Neural crest cell (in vitro differentiated cells): Measurements from ENCODE around the gene ELOB. TPM values are rescaled to one million over a fixed set of nuclear protein-coding genes. Genes with fewer than 3 reads are reported as not detected.
"Not testable (repeated sequence)": the region's sequence is repeated elsewhere in the genome, so short reads cannot be mapped to it uniquely, and the experiment has no call there.

Experiments used
- DNase-seq: peaks from one replicate; pipeline ENCODE4 v3.0.0; 2021; ENCODE audit warnings: low read depth, mixed read lengths, low spot score
- H3K27ac Mint-ChIP-seq: one replicate; pipeline ENCODE4 v1.8.0; 2021; ENCODE audit warnings: mild to moderate bottlenecking, mixed read lengths; ENCODE audit not compliant: unreplicated experiment
- H3K27me3 Mint-ChIP-seq: 2 replicates; pipeline ENCODE4 v1.8.0; 2021; ENCODE audit warnings: low read depth, mild to moderate bottlenecking, mixed read lengths
- H3K36me3 Mint-ChIP-seq: 2 replicates; pipeline ENCODE4 v1.8.0; 2021; ENCODE audit warnings: low read depth, mild to moderate bottlenecking, mixed read lengths
- H3K4me1 Mint-ChIP-seq: 2 replicates; pipeline ENCODE4 v1.8.0; 2021; ENCODE audit warnings: mixed read lengths
- H3K4me3 Mint-ChIP-seq: one replicate; pipeline ENCODE4 v1.8.0; 2021; ENCODE audit warnings: mild to moderate bottlenecking, mixed read lengths
- H3K9me3 Mint-ChIP-seq: 2 replicates; pipeline ENCODE4 v1.8.0; 2021; ENCODE audit warnings: mixed read lengths
- total RNA-seq: library from RNA; stranded (reverse); gene quantifications from 2 replicates; pipeline ENCODE4 v1.2.1, GENCODE V29; 2021
- TF ChIP-seq, protein P1 (sequence below): fragments of 200-600 bp; sonication (generic); conservative IDR thresholded peaks from 2 replicates; pipeline ENCODE4 v1.5.0; 2021; ENCODE audit warnings: antibody characterized with exemption, mild to moderate bottlenecking

The ELOB gene
- total RNA-seq, 1 donor from 2014 or later: 261 TPM

DNA sequence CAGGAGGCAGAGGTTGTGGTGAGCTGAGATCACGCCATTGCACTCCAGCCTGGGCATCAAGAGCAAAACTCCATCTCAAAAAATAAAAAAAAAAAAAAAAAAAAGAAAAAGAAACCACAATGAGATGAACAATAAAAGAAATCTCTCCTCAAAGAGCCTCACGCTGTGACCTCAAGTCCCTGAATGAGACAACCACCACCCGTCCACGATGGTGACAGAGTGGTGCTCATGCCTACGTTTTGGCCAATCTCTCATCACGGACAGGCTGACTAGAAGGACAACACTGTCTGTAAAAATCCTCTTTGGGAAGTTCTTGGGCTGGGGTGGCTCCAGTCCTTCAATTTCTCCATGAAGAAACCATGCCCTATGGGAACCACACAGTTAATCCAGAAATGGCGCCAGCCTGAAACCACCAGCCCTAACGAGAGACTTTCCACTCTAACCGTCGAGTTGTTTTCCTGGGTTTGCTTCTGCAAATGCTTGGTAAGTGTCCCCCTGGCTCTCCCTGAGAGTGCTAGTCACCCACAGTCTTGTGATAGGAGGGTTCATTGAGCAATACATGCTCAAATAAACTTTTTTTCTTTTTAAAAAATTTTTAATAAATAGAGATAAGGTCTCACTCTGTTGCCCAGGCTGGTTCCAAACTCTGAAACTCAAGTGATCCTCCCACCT lies 42.1 kb downstream of the ELOB start:
- no peak overlapping the region for H3K4me3 Mint-ChIP-seq
- no peaks in the 10 kb centered on the region for H3K36me3 Mint-ChIP-seq
- no peak overlapping the region for H3K27ac Mint-ChIP-seq
- no peaks in the 10 kb centered on the region for H3K4me1 Mint-ChIP-seq
- no peak for DNase-seq
- H3K9me3 Mint-ChIP-seq: no peaks in the 10 kb centered on the region
- no peaks in the 10 kb centered on the region for H3K27me3 Mint-ChIP-seq
- TF ChIP-seq, protein P1, sequence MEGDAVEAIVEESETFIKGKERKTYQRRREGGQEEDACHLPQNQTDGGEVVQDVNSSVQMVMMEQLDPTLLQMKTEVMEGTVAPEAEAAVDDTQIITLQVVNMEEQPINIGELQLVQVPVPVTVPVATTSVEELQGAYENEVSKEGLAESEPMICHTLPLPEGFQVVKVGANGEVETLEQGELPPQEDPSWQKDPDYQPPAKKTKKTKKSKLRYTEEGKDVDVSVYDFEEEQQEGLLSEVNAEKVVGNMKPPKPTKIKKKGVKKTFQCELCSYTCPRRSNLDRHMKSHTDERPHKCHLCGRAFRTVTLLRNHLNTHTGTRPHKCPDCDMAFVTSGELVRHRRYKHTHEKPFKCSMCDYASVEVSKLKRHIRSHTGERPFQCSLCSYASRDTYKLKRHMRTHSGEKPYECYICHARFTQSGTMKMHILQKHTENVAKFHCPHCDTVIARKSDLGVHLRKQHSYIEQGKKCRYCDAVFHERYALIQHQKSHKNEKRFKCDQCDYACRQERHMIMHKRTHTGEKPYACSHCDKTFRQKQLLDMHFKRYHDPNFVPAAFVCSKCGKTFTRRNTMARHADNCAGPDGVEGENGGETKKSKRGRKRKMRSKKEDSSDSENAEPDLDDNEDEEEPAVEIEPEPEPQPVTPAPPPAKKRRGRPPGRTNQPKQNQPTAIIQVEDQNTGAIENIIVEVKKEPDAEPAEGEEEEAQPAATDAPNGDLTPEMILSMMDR: no peak

DNA sequence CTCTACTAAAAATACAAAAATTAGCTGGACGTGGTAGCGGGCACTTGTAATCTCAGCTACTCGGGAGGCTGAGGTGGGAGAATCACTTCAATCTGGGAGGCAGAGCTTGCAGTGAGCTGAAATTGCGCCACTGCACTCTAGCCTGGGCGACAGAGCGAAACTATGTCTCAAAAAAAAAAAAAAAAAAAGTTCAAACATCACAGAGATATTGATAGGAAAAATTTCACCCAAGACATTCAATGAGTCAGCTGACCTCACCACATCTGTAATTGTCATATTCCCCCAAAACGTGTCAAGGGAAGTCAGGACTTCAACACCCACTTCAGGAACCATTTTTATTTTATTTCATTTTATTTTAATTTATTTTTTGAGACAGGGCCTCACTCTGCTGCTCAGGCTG lies 49.0 kb downstream of the ELOB start:
- TF ChIP-seq, protein P1: no peak
- DNase-seq: no peak
- no peaks in the 10 kb centered on the region for H3K36me3 Mint-ChIP-seq
- no peaks in the 10 kb centered on the region for H3K4me1 Mint-ChIP-seq
- no peak overlapping the region for H3K4me3 Mint-ChIP-seq
- H3K27me3 Mint-ChIP-seq: peaks cover 7% of the 10 kb centered on the region
- H3K9me3 Mint-ChIP-seq: no peaks in the 10 kb centered on the region
- H3K27ac Mint-ChIP-seq: no peak overlapping the region

DNA sequence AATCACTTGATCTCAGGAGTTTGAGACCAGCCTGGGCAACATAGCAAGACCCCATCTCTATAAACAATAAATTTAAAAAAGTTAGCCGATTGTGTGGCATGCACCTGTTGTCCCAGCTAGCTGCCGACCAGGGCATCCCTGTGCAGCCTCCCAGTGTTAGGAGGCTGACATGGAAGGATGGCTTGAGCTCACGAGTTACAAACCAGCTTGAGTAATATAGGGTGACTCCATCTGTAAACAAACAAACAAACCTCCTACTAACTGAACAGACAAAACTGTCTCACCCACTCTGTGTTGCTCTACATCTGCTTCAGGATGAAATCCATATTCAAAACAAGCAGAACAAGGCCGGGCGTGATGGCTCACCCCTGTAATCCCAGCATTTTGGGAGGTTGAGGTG lies 50.2 kb downstream of the ELOB start:
- Mint-ChIP-seq H3K27me3 (peaks cover 7% of the 10 kb centered on the region), H3K4me1 (no peaks in the 10 kb centered on the region), H3K27ac (no peak overlapping the region), H3K4me3 (no peak overlapping the region), H3K36me3 (no peaks in the 10 kb centered on the region), H3K9me3 (no peaks in the 10 kb centered on the region)
- DNase-seq: no peak
- TF ChIP-seq, protein P1: no peak

DNA sequence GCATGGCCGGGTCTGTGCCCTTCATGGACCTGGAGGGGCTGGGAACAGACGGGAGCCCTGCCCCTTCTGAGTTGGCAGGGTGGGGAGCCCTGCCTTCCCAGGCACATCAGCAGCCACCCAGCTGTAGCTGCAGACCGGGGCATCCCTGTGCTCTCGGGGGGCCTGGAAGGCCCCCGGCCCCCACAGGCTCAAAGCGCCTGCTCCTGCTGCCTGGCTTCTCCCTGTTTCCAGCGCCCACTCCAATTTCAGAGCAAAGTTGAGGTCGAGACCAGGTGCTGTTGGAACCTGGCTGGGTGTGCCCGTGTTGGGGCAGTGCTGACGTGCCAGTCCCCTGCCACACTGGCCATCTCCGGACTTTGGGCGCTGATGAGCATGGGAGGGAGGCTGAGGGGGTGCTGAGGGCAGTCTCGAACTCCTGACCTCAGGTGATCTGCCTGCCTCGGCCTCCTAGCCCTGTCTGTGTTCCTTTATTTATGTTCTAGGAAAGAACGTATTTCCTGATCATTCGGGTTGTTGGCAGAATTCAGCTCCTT lies 52.2 kb downstream of the ELOB start:
- TF ChIP-seq, protein P1: no peak
- Mint-ChIP-seq H3K9me3 (no peaks in the 10 kb centered on the region), H3K4me1 (no peaks in the 10 kb centered on the region), H3K27me3 (peaks cover 7% of the 10 kb centered on the region), H3K4me3 (peak overlapping the region; percentile 29), H3K36me3 (no peaks in the 10 kb centered on the region), H3K27ac (no peak overlapping the region)
- no peak for DNase-seq

DNA sequence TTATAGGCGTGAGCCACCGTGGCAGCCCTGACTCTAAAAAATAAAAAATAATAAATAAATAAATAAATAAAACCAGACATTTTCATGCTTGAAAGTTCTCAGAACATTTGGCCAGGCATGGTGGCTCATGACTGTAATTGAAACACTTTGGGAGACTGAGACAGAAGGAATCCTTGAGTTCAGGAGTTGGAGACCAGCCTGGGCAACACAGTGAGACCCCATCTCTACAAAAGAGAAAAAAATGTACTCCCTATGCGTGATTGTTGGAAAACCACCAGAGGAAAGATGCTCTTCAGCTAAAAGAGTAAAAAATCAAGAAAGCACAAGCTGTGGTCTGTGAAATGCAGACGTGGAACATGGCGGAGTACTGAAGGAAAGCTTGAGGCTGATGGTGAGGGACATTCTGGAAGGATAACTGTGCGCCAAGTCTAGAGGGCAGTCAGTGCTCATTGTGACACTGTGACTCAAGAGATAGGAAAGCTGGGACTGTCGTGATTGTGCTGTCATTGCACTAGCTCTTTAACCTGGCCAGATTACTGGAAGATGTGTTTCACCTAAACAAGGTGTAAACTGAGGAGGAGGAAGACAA lies 52.9 kb downstream of the ELOB start:
- no peak overlapping the region for H3K4me3 Mint-ChIP-seq
- DNase-seq: no peak
- H3K36me3 Mint-ChIP-seq: no peaks in the 10 kb centered on the region
- H3K9me3 Mint-ChIP-seq: no peaks in the 10 kb centered on the region
- no peaks in the 10 kb centered on the region for H3K4me1 Mint-ChIP-seq
- H3K27me3 Mint-ChIP-seq: peaks cover 7% of the 10 kb centered on the region
- TF ChIP-seq, protein P1: no peak
- H3K27ac Mint-ChIP-seq: no peak overlapping the region

DNA sequence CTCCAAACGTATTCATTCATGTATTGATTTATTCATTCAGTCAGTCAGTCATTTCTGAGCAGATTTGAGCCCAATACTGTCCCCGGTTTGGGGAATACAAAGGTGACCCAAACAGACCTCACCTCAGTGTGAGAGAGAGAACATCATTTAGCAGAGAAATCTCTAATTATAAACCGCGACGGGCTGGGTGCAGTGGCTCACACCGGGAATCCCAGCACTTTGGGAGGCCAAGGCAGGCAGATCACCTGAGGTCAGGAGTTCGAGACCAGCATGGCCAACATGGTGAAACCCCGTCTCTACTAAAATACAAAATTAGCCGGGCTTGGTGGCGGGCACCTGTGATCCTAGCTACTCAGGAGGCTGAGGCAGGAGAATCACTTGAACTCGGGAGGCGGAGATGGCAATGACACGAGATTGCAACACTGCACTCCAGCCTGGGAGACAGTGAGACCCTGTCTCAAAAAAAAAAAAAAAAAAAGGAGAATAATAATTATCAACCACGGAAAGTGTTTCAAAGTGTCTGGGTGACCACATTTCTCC lies 55.4 kb downstream of the ELOB start:
- not testable (repeated sequence) for H3K9me3 Mint-ChIP-seq, H3K4me1 Mint-ChIP-seq, H3K27me3 Mint-ChIP-seq, DNase-seq, H3K36me3 Mint-ChIP-seq, H3K27ac Mint-ChIP-seq
- H3K4me3 Mint-ChIP-seq: peak overlapping the region; percentile 78
